Stimulated activated CD4-positive, alpha-beta T cell treated with anti-CD3 and anti-CD28 coated beads, Interleukin-4, amount 100 ng/mL, for 1 hour (primary cell): Measurements from ENCODE around the gene DLL4.
"Not testable (repeated sequence)": the region's sequence is repeated elsewhere in the genome, so short reads cannot be mapped to it uniquely, and the experiment has no call there.

Source experiments
- DNase-seq: peaks from one replicate; pipeline ENCODE4 v3.0.0-alpha.2; 2020

DLL4 gene

DNA sequence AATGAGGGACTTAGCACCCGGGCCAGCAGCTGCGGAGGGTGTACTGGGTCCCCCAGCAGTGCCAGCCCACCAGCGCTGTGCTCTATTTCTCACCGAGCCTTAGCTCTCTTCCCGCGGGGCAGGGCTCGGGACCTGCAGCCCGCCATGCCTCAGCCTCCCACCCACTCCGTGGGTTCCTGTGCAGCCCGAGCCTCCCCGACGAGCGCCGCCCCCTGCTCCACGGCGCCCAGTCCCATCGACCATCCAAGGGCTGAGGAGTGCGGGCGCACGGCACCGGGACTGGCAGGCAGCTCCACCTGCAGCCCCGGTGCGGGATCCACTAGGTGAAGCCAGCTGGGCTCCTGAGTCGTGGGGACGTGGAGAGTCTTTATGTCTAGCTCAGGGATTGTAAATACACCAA is 32.6 kb downstream of the DLL4 start:
- not testable (repeated sequence) for DNase-seq

GRCh38 chr15:40962317-40962716 is 33.2 kb downstream of the DLL4 start:
- not testable (repeated sequence) for DNase-seq

- DNase-seq, result no peak
Measured at GRCh38 chr15:40963201-40963600, 34.1 kb downstream of the DLL4 start.

DNA sequence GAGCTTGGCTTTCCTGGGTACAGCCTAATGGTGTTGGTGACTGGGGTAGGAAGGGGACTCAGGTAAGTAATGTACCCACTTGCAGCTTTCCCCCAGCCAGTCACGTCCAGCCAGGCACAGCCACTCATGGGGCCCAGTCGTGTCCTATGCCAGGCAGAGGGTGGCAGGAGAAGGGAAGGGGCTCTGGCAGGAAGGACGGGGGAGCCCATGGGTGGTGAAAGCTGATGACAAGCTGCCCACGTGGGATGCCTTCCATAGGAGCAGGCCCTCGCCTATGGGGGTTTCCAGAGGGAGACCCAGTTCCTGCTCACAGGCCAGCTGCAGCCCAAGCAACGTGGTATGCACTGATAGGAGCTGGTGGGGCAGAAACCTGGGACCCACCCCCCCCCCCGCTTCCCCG is 34.9 kb downstream of the DLL4 start:
- DNase-seq, result no peak

DNA sequence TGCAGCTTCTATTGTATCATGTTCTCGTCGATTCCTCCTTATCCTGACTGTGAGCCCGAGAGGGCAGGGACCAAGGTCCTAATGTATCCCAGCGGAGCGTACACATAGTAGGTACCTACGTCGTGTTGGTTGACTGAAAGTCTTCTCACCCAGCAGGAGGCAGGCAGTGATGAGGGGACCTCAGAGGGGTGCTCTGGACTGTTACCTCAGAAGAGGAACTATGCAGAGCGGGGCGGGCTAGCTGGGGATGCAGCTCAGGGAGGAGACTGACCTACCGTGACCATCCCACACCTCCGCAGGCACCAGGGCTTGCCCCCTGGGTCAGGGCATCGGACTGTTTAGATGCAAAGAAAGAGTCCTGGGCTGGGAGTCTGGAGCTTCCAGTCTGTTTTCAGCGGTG is 35.5 kb downstream of the DLL4 start:
- no peak for DNase-seq

DNA sequence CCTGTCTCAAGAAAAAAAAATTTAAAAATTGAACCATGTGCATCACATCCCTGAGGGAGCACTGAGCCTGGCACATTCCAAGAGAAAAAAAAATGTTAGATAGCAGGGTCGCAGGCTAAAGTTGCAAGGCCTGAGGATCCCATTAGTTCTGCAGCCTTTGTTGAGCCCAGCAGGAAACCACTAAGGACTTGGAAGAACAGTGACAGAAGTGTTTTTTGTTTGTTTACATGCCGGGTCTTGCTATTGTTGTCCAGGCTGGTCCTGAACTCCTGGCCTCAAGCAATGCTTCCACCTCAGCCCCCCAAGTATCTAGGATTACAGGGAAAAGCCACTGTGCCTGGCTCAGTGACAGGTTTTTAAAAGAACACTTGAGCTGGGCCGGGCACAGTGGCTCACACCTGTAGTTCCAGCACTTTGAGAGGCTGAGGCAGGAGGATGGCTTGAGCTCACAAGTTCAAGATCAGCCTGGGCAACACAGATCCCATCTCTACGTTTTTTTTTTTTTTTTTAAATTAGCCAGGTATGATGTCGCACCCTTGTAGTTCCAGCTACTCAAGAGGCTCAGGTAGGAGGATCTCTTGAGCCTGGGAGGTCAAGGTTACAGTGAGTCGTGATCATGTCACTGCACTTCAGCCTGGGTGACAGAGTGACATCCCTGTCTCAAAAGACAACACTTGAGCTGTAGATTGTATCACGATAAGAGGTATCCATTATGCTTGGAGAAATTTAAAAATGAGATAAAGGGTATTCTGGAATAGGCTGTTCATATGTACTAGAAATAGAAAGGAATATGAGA is 39.3 kb downstream of the DLL4 start:
- DNase-seq, result no peak

DNA sequence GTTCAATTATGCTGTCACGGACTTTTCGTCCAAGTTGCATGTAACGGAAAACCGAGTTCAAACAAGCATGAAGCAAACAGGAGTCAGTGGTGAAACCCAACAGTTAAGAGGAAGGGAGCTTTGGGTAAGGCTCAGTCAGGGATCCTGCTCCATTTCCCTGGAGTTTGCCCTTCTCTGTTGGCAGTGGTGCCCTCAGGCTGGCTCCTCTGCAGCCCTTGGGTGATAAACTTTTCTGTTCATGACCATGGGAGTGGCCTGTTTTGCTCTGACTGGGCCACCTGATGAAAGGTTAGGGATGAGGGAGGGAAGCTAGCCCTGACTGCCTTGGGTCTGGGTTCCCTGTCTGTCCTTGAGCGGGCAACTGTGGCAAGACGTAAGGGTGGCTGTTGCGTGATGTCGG is 40.2 kb downstream of the DLL4 start:
- DNase-seq, result no peak

GRCh38 chr15:40974879-40975278 is 45.7 kb downstream of the DLL4 start:
- DNase-seq, result no peak

GRCh38 chr15:40976819-40977218 is 47.7 kb downstream of the DLL4 start:
- no peak for DNase-seq

DNA sequence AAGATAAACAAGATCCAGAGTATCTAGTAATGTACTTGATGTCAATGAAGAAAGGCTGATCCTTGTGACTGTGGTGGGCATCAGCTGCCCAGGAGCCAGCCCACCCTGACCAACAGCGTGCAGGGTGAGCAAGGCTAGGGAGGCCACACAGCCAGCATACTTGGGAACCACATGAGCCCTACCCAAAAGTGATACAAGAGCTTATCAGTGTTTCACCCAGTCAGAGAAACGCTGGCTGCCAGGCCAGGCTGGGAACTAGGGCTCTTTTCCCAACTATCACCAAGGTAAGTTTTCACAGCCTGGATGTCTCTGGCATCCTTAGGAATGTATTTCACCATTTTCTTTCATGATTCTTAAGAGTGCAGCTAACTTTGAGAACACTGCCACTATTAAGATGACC is 49.0 kb downstream of the DLL4 start:
- no peak for DNase-seq

DNA sequence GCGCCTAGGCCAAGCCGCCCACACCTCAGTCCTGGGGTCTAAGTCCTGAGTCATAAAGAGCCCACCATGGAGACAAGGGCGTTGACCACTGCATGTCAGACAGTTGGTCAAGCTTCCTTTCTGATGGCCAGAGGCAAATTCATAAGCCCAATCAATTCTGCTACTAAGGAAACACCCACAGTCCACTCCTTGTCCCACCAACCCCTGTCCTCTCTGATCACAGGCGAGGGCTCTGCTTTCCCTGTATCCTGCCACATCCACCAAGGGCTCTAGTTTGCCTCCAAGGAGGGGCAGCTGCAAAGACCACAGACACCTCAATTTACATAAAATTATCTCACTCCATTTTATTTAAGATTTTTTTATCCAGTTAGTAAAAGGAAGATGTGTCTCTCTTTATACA is 49.4 kb downstream of the DLL4 start:
- no peak for DNase-seq

DNA sequence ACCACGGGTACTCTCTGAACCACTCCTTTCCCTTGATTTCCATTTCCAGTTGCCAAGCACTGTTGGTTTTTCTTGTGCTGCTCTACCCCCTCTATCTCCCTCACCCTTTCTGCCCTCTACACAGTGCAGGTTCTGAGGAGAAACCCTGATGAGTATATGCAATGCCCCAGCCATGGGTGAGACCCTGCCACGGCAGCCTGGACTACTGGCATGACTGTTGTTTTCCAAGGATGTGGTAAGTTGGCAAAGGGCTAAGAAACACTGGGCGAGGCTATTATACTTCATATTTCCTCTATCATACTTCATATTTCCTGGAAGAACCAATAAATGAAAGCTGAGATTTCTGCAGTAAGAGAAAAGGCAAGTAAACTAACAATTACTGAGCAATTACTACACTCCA is 52.0 kb downstream of the DLL4 start:
- no peak for DNase-seq

GRCh38 chr15:40982855-40983254 is 53.7 kb downstream of the DLL4 start:
- no peak for DNase-seq

- DNase-seq, result no peak
Measured at GRCh38 chr15:40984406-40984805, 55.3 kb downstream of the DLL4 start.

GRCh38 chr15:40984964-40985363 is 55.8 kb downstream of the DLL4 start:
- DNase-seq, result no peak

GRCh38 chr15:40985541-40986330 is 56.6 kb downstream of the DLL4 start:
- no peak for DNase-seq

DNA sequence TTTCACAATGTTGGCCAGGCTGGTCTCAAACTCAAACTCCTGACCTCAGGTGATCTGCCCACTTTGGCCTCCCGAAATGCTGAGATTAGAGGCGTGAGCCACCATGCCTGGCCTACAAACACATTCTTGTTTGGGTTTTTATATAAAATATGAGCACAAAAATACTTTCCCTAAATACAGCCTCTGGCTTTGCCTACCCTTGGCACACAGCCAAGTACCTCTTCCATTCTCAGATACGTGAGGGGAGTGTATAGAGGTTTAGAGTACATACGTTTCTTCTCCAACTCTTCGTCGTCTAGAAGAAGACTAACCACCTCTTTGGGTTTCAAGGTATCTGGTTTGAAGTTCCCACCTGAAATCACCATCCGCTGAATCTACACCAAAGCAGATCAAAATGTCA is 57.7 kb downstream of the DLL4 start:
- DNase-seq, result no peak

GRCh38 chr15:40988156-40988555 is 59.0 kb downstream of the DLL4 start:
- no peak for DNase-seq
